HEK293T (cell line): ENCODE data around the gene SFRP5.

Experiments
- ARNT ChIP-seq: fragments of 450-650 bp; IDR thresholded peaks from 2 replicates; pipeline ENCODE4 v1.6.1; 2017; ENCODE audit warnings: mild to moderate bottlenecking
- BHLHE40 ChIP-seq: fragments of 450-650 bp; IDR thresholded peaks from 2 replicates; pipeline ENCODE4 v1.6.1; 2016; ENCODE audit warnings: mild to moderate bottlenecking, moderate library complexity, borderline replicate concordance
- ELF4 ChIP-seq: fragments of 450-650 bp; IDR thresholded peaks from 2 replicates; pipeline ENCODE4 v1.6.1; 2017; ENCODE audit warnings: antibody characterized with exemption
- FOXA1 ChIP-seq: fragments of 450-650 bp; IDR thresholded peaks from 2 replicates; pipeline ENCODE4 v1.6.1; 2016; ENCODE audit warnings: mild to moderate bottlenecking
- FOXK2 ChIP-seq: fragments of 450-650 bp; IDR thresholded peaks from 2 replicates; pipeline ENCODE4 v1.6.1; 2016; ENCODE audit warnings: mild to moderate bottlenecking
- FOXM1 ChIP-seq: fragments of 450-650 bp; IDR thresholded peaks from 2 replicates; pipeline ENCODE4 v1.6.1; 2017; ENCODE audit warnings: mild to moderate bottlenecking, borderline replicate concordance
- LEF1 ChIP-seq: fragments of 450-650 bp; IDR thresholded peaks from 2 replicates; pipeline ENCODE4 v1.6.1; 2017; ENCODE audit warnings: mild to moderate bottlenecking, borderline replicate concordance
- SP1 ChIP-seq: fragments of 450-650 bp; IDR thresholded peaks from 2 replicates; pipeline ENCODE4 v1.6.1; 2017
- SUZ12 ChIP-seq: fragments of 450-650 bp; IDR thresholded peaks from 2 replicates; pipeline ENCODE4 v1.6.1; 2016; ENCODE audit warnings: mild to moderate bottlenecking
- TARDBP ChIP-seq: fragments of 450-650 bp; IDR thresholded peaks from 2 replicates; pipeline ENCODE4 v1.6.1; 2016
- ZNF384 ChIP-seq: fragments of 450-650 bp; IDR thresholded peaks from 2 replicates; pipeline ENCODE4 v1.6.1; 2016

DNA sequence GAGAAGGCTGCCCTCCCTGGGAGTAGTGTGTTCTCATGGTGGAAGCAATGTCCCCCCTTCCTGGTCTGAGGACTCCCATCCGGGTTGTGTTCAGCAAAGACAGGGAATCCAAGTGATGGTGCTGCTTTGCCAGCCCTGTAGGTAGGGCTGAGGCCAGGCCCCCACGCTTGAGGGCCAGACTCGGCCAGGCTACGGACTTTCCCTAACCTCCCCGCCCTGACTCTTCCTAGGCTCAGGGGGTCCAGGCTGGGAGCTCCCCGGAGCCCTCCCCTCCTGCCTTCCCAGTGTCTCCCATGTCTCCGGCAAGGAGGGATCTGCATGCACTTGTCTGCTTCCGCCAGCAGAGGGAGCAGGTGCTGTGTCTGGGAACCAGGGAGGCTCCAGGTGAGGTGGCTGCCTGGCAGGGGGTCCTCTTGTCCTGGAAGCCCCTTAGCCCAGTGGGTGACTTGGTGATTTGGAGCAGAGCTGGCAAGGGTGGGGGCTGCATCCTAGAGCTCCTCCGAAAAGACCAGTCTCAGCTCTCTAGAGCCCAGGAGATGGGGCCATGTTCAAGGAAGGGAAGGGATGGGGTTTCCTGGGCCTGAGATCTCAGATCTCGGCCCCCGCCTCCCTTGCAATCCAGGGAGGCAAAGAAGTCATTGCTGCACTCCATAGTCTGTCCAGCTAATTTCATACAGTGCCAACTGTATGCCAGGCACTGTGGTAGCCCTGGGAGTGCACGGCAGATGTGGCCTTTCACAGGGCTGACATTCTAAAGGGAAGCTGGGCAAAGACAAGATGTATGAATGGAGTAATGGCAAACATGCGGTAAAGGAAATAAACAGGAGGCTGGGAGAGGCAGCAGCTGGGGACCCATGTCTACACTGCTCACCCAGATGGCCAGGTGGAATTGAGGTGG, 20.3 kb upstream of the SFRP5 start:
- no peak for TF ChIP-seq SP1
- no peak for TF ChIP-seq FOXK2
- no peak for TF ChIP-seq ELF4
- no peak for TF ChIP-seq BHLHE40
- TF ChIP-seq SUZ12: no peak
- no peak for TF ChIP-seq TARDBP
- no peak for TF ChIP-seq FOXM1
- TF ChIP-seq ZNF384: no peak
- TF ChIP-seq ARNT: no peak
- no peak for TF ChIP-seq LEF1
- no peak for TF ChIP-seq FOXA1
